GM12874 (cell line): ENCODE results near the gene PCDH1.

Source experiments
- TF ChIP-seq, protein P1 (sequence below): IDR thresholded peaks from 2 replicates; pipeline ENCODE4 v1.5.1; 2011; ENCODE audit warnings: low read depth, mild to moderate bottlenecking, control low read depth, low read length, moderate library complexity; ENCODE audit not compliant: insufficient read depth

The PCDH1 gene

DNA sequence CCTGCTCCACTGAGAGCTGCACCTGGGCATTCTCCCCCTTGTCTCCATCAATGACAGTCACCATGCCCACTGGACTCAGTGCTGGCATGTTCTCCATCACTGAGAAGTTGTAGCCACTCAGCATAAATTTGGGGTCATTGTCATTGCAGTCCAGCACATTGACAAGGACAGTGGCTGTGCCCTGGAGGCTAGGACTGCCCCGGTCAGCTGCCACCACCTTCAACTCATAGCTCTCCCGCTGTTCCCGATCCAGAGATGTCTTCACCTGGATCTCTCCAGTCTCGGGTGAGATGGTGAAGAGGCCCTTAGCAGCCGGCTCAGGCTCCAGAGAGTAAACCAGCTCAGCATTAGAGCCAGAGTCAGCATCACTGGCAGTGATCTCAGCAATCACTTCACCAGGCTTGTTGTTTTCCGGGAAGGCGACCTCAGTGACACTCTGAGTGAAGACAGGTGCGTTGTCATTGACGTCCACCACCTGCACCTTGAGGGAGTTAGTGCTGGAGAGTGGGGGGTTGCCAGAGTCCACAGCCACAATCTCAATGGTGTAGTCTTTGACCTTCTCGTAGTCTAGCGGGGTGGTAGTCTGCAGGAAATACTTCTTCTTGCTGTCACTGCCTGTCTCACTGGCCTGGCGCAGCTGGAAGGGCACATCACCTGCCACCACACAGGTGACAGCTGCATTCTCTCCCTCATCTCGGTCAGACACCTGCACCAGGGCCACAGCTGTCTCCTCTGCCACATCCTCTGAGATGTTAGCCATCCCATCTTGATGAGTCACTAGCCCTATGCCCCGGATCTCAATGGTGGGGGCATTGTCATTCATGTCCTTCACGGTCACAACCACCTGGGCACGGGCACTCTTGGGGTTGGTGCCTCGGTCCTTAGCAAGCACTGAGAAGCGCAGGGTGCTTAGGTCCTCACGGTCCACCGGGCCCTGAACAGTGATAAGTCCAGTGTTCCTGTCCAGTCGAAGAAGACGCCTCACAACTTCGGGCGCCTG, 13.5 kb downstream of the PCDH1 start:
- TF ChIP-seq, protein P1, sequence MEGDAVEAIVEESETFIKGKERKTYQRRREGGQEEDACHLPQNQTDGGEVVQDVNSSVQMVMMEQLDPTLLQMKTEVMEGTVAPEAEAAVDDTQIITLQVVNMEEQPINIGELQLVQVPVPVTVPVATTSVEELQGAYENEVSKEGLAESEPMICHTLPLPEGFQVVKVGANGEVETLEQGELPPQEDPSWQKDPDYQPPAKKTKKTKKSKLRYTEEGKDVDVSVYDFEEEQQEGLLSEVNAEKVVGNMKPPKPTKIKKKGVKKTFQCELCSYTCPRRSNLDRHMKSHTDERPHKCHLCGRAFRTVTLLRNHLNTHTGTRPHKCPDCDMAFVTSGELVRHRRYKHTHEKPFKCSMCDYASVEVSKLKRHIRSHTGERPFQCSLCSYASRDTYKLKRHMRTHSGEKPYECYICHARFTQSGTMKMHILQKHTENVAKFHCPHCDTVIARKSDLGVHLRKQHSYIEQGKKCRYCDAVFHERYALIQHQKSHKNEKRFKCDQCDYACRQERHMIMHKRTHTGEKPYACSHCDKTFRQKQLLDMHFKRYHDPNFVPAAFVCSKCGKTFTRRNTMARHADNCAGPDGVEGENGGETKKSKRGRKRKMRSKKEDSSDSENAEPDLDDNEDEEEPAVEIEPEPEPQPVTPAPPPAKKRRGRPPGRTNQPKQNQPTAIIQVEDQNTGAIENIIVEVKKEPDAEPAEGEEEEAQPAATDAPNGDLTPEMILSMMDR, result no peak

DNA sequence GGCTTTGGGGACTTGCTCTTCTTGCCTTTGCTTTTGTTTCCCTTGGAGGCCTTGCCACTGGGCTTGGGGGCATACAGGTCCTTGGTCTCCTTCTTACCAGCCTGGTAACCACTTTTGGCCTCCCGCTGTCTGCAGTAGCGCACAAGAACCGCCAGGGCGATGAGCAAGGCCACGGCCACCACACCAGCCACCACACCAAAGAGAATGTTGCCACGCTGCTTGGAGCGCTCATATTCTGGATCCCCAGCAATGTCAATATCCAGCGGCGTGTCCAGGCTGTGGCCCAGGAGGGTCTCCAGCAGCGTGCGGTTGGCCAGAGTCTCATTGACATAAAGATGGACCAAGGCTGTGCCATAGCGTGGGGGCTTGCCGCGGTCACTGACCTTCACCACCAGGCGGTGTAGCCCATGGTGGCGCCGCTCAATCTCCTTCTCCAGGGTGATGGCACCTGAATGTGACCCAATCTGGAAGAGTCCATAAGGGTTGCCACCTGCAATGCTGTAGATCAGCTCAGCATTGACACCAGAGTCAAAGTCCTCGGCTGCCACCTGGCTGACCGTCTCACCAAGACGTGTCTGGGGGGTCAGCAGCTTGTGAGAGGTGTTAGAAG, 14.5 kb downstream of the PCDH1 start:
- TF ChIP-seq, protein P1, result 0 out of 2 replicates have a peak, but pooled peaks have one; percentile 9

DNA sequence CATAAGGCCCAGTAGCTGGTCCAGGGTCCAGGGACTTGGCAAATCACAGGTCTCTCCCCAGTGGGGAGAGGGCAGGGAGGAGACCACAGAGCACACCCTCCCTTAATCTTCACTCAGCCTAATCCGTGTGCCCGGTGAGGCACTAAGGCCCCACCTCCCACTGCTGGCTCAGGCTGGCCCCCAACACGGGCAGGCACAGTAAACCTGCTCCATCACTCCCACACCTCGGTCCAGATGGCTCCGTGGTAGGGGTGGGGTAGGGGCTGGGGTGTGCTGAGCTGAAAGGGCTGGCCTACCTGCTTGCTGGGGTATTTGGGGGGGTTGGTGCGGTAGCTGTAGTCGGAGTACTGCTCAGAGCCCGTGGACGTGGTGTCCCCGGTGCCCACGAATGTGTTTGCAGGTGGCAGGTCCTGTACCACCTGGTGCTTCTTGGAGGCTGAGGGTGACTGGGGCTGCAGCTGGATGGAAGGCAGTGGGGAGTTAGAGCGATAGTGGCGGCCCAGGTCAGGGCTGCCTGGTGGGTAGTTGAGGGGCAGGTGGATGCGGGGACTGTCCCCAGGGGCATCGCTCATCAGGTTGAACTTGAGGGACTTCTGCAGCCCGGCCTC, 15.2 kb downstream of the PCDH1 start:
- TF ChIP-seq, protein P1, result no peak

DNA sequence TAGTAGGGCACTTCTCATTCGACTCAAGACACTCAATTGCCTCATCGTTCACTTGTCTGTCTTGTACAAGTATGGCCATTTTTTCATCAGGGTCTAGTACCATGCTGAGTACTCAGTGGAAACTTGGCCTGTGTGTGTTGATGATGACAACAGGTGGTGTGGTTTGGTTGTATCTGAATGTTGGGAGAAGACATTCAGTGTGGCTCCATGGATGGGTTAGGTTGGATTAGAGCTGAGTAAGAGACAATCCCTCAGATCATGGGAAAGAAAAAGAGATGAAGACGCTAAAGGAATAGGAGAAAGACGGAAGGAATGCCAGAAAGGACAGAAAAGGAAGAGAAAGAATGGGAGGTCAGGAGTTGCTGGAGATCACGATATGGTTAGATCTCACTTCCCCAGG, 17.0 kb downstream of the PCDH1 start:
- TF ChIP-seq, protein P1, result no peak

DNA sequence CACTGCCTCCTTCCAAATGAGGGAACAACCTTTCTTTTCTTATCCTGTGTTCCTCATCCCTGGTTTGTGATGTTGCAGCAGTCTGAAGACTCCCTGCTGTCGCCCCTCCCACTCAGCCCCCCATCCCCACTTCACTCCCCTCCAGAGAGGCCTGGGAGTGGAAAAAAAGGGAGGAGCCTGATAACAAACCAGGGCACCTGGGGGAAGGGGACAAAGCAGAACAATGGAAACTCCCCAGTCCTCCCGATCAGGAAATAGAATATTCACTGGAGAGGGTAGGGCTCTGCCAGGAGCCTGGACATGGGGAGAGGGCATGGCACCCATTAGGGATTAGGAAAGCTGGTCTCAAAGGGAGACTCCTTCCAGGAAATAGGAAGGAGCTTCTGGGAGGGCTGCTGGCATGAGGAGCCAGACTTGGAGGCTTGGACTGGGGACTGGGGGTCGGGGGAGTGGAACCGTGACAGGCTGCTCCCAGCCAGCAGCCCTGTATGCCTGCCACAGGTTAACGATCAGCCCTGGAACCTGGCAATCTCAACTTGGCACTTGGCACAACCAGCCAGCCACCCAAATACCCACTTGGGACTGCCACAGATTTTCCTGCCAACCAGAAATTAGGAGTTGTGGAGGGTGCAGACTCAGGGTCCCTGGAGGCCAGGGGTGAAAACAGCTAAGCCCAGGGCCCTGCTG, 20.0 kb downstream of the PCDH1 start:
- TF ChIP-seq, protein P1, result no peak

DNA sequence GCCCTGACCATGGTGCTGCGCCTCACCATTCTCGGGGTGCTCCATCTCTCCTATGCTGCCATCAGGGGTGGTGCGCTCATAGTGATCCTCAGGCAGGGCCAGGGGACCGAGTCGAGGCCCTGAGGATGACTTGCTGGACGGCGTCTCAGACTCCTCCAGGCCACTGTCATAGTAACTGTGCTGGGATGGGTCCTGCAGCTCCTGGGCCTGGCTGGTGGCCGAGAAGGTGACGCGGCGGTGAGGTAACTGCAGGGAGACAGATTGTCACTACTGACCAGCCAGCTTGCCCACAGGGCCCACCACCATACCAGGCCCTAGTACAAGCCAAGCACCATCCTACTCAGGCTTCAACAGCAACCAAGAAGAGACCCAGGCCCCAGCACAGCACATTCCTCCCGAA, 21.0 kb downstream of the PCDH1 start:
- TF ChIP-seq, protein P1, result no peak
